H1 (cell line): ENCODE results near the gene GSAP.

Experiments used
- GABPA ChIP-seq: IDR thresholded peaks from 2 replicates; pipeline ENCODE4 v1.6.1; 2011; ENCODE audit warnings: mild to moderate bottlenecking, low read length, moderate library complexity, borderline replicate concordance; ENCODE audit not compliant: insufficient read depth
- POLR2AphosphoS5 ChIP-seq: IDR thresholded peaks from 2 replicates; pipeline ENCODE4 v1.6.1; 2011; ENCODE audit warnings: low read depth, low read length
- TF ChIP-seq, protein P1 (sequence below), 3 experiments: IDR thresholded peaks; 1 replicate in 2 of 3; 2 replicates in 1 of 3; pipeline versions ENCODE4 v1.5.1 to v1.6.1; 2011; ENCODE audit warnings: low read length in 3 of 3, mild to moderate bottlenecking in 3 of 3, inconsistent platforms in 2 of 3, low read depth in 1 of 3, moderate library complexity in 1 of 3; ENCODE audit not compliant: insufficient read depth in 1 of 3; ENCODE audit errors: control extremely low read depth in 1 of 3

GRCh38 chr7:77320137-77320536 is 96.0 kb downstream of the GSAP start:
- TF ChIP-seq POLR2AphosphoS5 (no peak), GABPA (no peak)
- TF ChIP-seq, protein P1, sequence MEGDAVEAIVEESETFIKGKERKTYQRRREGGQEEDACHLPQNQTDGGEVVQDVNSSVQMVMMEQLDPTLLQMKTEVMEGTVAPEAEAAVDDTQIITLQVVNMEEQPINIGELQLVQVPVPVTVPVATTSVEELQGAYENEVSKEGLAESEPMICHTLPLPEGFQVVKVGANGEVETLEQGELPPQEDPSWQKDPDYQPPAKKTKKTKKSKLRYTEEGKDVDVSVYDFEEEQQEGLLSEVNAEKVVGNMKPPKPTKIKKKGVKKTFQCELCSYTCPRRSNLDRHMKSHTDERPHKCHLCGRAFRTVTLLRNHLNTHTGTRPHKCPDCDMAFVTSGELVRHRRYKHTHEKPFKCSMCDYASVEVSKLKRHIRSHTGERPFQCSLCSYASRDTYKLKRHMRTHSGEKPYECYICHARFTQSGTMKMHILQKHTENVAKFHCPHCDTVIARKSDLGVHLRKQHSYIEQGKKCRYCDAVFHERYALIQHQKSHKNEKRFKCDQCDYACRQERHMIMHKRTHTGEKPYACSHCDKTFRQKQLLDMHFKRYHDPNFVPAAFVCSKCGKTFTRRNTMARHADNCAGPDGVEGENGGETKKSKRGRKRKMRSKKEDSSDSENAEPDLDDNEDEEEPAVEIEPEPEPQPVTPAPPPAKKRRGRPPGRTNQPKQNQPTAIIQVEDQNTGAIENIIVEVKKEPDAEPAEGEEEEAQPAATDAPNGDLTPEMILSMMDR (IDR thresholded peaks at IDR 0.05; ENCODE audit: control extremely low read depth in 1 of 3, insufficient read depth in 1 of 3, low read depth in 1 of 3, low read length in 3 of 3): no peak
